LNCAP (cell line): ENCODE results near the gene AACS.

Experiments used
- TF ChIP-seq, protein P1 (sequence below): fragments of 450-650 bp; IDR thresholded peaks from 2 replicates; pipeline ENCODE4 v1.5.1; 2017; ENCODE audit warnings: mild to moderate bottlenecking

The AACS gene

DNA sequence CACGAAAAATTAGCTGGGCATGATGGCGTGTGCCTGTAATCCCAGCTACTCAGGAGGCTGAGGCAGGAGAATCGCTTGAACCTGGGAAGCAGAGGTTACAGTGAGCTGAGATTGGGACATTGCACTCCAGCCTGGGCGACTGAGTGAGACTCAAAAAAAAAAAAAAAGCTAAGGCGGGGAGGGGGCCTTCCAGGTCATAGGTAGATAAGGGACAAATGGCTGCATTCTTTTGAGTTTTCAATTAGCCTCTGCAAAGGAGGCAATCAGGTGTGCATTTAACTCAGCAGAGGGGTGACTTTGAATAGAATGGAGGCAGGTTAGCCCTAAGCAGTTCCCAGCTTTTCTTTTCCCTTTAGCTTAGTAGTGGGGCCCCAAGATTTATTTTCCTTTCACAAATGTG lies 743 bp upstream of the AACS start:
- TF ChIP-seq, protein P1, sequence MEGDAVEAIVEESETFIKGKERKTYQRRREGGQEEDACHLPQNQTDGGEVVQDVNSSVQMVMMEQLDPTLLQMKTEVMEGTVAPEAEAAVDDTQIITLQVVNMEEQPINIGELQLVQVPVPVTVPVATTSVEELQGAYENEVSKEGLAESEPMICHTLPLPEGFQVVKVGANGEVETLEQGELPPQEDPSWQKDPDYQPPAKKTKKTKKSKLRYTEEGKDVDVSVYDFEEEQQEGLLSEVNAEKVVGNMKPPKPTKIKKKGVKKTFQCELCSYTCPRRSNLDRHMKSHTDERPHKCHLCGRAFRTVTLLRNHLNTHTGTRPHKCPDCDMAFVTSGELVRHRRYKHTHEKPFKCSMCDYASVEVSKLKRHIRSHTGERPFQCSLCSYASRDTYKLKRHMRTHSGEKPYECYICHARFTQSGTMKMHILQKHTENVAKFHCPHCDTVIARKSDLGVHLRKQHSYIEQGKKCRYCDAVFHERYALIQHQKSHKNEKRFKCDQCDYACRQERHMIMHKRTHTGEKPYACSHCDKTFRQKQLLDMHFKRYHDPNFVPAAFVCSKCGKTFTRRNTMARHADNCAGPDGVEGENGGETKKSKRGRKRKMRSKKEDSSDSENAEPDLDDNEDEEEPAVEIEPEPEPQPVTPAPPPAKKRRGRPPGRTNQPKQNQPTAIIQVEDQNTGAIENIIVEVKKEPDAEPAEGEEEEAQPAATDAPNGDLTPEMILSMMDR: no peak

DNA sequence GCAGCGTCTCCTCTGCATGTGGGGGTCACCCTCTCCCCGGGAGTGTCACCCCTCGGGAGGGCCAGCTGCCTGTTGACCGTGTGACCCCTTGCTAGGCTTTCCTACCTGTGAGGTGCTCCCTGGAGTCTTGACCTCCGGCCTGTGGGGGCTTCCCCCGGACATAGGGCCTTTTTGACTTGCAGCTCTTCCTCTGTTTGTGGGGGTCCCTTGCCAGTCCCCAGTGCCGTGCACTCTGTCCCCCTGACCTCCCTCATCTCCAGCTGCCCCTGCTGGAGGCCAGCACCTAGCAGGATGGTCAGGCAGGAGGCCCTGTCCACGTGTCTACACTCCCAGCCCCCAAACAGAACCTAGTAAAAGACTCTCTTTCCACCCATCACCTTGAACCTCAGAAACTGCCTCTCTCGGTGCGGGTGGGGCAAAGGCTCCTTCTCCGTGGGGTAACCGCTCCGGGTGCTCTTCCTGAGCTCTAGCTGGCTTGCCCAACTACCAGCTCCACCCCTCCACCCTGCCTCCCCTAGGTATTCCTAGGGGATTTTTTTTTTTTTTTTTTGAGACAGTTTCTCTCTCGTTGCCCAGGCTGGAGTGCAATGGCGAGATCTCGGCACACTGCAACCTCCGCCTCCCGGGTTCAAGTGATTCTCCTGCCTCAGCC lies 810 bp downstream of the AACS start:
- TF ChIP-seq, protein P1: no peak

DNA sequence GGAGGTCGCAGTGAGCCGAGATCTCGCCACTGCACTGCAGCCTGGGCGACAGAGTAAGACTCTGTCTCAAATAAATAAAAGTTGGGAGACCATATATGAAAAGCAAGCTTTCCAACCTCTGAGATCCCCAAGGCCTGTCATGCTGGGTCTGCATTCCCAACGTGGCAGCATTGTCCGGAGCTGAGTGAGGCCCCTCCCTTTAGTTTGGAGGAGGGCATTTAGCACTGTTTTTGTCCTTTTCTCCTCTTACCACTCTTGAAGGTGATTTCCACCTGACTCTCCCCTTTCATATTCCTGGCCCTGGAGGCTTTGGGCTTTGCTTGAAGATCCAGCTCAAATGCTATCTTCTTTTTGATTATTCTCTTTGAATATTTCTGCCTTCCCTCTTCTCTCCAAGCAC lies 3.2 kb downstream of the AACS start:
- TF ChIP-seq, protein P1: no peak

DNA sequence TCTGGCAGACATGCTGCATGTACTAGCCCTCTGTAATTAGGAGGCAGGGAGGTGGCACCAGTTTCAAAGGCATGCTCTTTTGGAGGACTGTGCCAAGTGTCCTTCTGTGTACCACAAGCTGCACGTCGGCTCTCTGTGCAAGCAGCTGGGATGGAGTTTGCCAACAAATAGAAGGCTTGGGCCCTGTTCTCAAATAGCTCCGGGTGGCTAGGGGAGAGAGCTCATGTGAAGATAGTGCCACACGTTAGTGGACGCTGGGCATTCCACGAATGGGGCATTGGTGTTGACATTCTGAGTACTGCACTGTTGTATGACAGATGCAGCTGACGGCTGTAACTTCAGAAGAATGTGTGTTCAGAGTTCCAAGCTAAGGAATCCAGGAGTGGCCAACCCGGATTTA lies 4.4 kb downstream of the AACS start:
- TF ChIP-seq, protein P1: no peak

DNA sequence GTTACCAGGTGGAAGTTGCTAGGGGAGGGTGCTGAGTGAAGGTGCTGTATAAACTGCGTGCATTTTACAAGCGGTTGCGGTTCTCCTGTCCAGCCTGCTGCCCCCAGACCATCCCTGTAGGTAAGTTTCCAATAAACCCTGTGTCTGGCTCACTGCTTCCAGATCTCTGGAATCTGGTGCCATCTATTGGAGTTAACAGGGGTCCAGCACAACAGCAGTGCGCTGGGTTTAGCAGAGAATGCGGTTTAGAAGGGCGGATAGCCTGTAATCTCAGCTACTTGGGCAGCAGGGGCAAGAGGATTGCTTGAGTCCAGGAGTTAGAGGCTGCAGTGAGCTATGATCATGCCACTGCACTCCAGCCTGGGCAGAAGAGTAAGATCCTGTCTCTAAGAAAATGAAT lies 4.9 kb downstream of the AACS start:
- TF ChIP-seq, protein P1: no peak

DNA sequence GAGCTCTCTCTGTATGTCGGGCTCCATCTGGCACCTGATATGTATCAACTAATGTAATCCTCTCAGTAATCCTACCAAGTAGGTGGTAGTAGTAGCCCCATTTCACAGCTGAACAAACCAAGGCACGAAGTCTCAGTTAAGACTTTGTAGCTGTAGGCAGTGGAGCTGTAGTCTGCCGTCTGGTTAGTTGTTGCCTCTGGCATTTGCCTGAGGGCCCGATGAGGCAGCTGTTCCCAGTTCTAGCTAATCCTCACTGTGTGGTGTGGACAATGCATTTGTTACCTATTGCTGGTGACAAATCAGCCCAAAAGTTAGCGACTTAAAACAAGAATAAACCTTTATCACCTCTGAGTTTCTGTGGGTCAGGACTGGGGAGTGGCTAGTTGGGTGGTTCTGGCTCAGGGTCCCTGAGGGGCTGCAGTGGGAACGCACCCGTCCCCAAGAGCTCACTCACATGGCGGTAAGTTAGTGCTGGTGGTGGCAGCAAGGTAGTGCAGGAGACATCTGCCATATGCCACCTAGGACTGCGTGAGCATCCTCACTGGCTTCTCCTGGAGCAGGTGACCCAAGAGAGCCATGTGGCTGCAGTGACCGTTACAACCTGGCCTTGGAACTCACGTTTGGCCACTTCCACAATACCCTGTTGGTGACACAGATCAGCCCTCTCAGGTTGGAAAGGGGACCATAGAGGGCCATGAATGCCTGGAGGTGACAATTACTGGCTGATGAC lies 5.6 kb downstream of the AACS start:
- TF ChIP-seq, protein P1: no peak

DNA sequence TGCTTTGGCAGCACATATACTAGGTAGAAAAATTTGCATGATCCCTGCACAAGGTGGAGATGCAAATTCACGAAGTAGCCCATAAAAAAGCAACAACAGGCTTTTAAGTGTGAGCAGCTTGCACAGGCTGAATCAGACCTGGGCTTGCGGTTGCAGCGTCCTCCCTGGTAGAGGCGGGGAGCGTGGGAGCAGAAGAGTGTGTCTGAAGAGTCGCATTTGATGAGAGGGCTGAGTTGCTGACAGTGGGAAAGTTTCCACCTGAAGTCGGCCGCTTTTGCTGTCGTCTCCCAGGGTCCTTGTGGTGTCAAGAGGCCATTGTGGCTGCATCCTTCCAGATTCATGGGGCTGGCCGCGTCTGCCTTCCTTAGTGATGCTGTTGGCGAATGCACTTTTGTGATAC lies 6.2 kb downstream of the AACS start:
- TF ChIP-seq, protein P1: no peak
